OCI-M1 (cell line): Measurements from ENCODE around the gene PSMD6.
A peak's percentile ranks its signal among the peaks of the same experiment; 100 is the strongest.

Experiments
- DNase-seq: peaks from one replicate; lab custom pipeline; 2025; lab: John Stamatoyannopoulos, UW

PSMD6 gene

GRCh38 chr3:64008487-64009351, 14.6 kb downstream of the PSMD6 start:
- peak; percentile 16 for DNase-seq

GRCh38 chr3:64008017-64008416, 15.3 kb downstream of the PSMD6 start:
- no peak for DNase-seq

- no peak for DNase-seq
Measured at GRCh38 chr3:64003589-64003988, 19.7 kb downstream of the PSMD6 start.

- DNase-seq = no peak
Measured at GRCh38 chr3:64002233-64002632, 21.1 kb downstream of the PSMD6 start.

GRCh38 chr3:64000453-64001055, 22.7 kb downstream of the PSMD6 start:
- DNase-seq = no peak

- no peak for DNase-seq
Measured at GRCh38 chr3:63998852-63999754, 24.2 kb downstream of the PSMD6 start.

- DNase-seq = no peak
Measured at GRCh38 chr3:63995086-63995485, 28.2 kb downstream of the PSMD6 start.

- DNase-seq = peak; percentile 71
Measured at GRCh38 chr3:63993653-63994079, 29.6 kb downstream of the PSMD6 start.

- no peak for DNase-seq
Measured at GRCh38 chr3:63992516-63993209, 30.6 kb downstream of the PSMD6 start.

- no peak for DNase-seq
Measured at GRCh38 chr3:63991666-63992065, 31.6 kb downstream of the PSMD6 start.

GRCh38 chr3:63990733-63991132, 32.6 kb downstream of the PSMD6 start:
- no peak for DNase-seq

GRCh38 chr3:63990204-63990603, 33.1 kb downstream of the PSMD6 start:
- no peak for DNase-seq

- no peak for DNase-seq
Measured at GRCh38 chr3:63988943-63989342, 34.4 kb downstream of the PSMD6 start.

GRCh38 chr3:63986831-63987230, 36.5 kb downstream of the PSMD6 start:
- DNase-seq = no peak

GRCh38 chr3:63986146-63986545, 37.1 kb downstream of the PSMD6 start:
- no peak for DNase-seq

- no peak for DNase-seq
Measured at GRCh38 chr3:63984391-63984790, 38.9 kb downstream of the PSMD6 start.

GRCh38 chr3:63981980-63982379, 41.3 kb downstream of the PSMD6 start:
- no peak for DNase-seq

- no peak for DNase-seq
Measured at GRCh38 chr3:63980830-63981498, 42.3 kb downstream of the PSMD6 start.

GRCh38 chr3:63980019-63980418, 43.3 kb downstream of the PSMD6 start:
- DNase-seq = no peak

- no peak for DNase-seq
Measured at GRCh38 chr3:63979093-63979885, 44.0 kb downstream of the PSMD6 start.
